HG03575 (cell line): ENCODE data around the gene PRRC2C.
"Not testable (repeated sequence)": the region's sequence is repeated elsewhere in the genome, so short reads cannot be mapped to it uniquely, and the experiment has no call there.

Source experiments
- ATAC-seq: cut with Tn5 transposase; IDR thresholded peaks from one replicate; pipeline ENCODE4 v1.9.1; 2021; ENCODE audit not compliant: unreplicated experiment, insufficient number of reproducible peaks, low FRiP score; ENCODE audit errors: extremely low read depth

Gene PRRC2C

GRCh38 chr1:171570295-171570694 is 85.0 kb downstream of the PRRC2C start:
- ATAC-seq: no peak

- ATAC-seq: no peak
Observed at GRCh38 chr1:171576144-171576543, 90.8 kb downstream of the PRRC2C start.

- no peak for ATAC-seq
Observed at GRCh38 chr1:171581226-171581625, 95.9 kb downstream of the PRRC2C start.

DNA sequence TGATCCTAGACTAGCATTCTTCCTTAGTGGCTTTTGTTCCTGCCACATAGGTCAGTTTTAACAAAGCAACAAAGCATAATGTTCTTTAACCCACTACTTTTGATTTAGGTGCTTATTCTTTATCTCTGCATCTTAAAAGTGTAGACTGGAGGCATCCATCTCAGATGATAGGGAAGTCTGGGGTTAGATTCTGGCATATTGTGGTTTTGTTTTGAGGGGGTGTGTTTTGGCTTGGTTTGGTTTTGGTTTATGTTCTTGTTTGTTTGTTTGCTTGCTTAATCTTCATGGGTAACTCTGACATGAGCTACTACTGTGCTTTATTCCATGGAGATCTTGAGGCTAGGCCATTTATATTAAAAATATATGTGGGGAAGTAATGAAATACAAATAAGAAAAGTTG is 96.4 kb downstream of the PRRC2C start:
- ATAC-seq: no peak

GRCh38 chr1:171582589-171582988 is 97.3 kb downstream of the PRRC2C start:
- no peak for ATAC-seq

DNA sequence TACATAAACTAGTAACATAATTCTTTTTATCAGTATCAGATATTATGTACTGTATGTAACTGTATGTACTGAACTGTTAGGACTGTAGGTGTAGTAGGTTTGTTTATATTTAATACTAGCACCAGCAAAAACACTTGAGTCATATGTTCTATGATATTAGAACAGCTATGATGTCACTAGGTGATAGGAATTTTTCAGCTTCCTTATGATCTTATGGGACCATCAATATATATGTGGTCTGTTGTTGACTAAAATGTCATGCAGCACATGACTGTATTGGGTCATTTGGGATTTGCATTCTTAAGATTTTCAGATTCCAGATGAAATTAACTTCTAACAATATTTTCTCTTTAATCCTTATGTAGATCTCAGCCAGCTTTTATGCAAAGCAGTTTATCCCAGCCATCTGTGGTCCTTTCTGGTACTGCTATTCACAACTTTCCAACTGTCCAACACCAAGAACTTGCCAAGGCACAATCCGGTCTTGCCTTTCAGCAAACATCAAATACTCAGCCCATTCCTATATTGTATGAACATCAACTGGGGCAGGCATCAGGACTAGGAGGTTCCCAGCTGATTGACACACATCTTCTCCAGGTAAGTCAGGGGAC is 98.4 kb downstream of the PRRC2C start:
- ATAC-seq: no peak

GRCh38 chr1:171585715-171586114 is 100.4 kb downstream of the PRRC2C start:
- ATAC-seq: no peak

DNA sequence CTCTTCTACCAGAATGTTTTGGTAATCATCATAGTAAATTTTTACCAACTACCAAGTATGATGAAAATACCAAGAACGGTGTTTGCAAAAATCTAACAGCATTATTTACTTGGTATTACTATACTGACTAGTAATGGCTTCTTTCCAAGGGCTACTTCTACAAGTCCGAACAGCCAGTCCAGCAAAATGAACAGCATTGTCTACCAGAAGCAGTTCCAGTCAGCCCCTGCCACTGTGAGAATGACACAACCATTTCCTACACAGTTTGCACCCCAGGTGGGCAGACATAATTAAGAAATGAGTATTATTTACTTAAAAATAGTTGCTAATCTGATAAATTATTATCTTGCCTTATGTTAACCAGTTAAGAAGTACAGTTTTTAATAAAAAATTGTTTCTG is 102.9 kb downstream of the PRRC2C start:
- no peak for ATAC-seq

GRCh38 chr1:171590022-171590421 is 104.7 kb downstream of the PRRC2C start:
- no peak for ATAC-seq

GRCh38 chr1:171595324-171595723 is 110.0 kb downstream of the PRRC2C start:
- no peak for ATAC-seq

- no peak for ATAC-seq
Observed at GRCh38 chr1:171596119-171596518, 110.8 kb downstream of the PRRC2C start.

- ATAC-seq: no peak
Observed at GRCh38 chr1:171596705-171597104, 111.4 kb downstream of the PRRC2C start.

- no peak for ATAC-seq
Observed at GRCh38 chr1:171597203-171597602, 111.9 kb downstream of the PRRC2C start.

GRCh38 chr1:171600310-171600709 is 115.0 kb downstream of the PRRC2C start:
- not testable (repeated sequence) for ATAC-seq

DNA sequence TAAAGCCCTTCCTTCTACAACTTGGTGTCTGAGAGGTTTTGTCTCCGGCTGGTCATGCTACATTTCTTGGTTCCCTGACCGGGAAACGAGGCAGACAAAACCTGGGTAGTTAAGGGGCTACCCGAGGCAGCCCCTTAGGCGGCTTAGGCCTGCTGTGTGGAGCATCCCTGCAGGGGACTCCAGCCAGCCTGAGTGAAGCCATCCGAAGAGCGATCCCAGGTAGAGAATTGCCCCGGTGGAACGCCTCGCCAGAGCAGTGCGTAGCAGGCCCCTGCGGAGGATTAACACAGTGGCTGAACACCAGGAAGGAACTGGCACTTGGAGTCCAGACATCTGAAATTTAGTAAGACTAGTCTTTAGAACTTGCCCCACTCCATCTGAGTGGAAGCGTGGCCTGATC is 115.5 kb downstream of the PRRC2C start:
- ATAC-seq: no peak

GRCh38 chr1:171603042-171603441 is 117.7 kb downstream of the PRRC2C start:
- not testable (repeated sequence) for ATAC-seq

GRCh38 chr1:171606402-171606941 is 121.1 kb downstream of the PRRC2C start:
- ATAC-seq: no peak

DNA sequence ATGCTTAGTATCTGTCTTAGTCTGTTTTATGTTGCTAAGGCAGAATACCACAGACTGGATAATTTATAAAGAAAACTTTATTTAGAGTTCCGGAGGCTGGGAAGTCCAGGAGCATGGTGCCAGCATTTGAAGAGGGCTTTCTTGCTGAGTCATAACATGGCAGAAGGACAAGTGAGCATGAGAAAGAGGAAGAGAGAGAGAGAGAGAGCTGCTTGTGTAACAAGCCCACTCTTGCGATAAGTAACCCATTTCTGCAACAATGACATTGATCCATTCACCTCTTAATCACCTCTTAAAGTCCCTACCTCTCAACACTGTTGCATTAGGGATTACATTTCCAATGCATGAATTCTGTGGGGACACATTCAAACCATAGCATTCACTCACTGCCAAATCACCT is 125.1 kb downstream of the PRRC2C start:
- ATAC-seq: no peak

- no peak for ATAC-seq
Observed at GRCh38 chr1:171611306-171611705, 126.0 kb downstream of the PRRC2C start.

GRCh38 chr1:171613282-171613681 is 128.0 kb downstream of the PRRC2C start:
- ATAC-seq: no peak
